ENCODE data around the gene INAFM2.
A peak's percentile ranks its signal among the peaks of the same experiment; 100 is the strongest.

The INAFM2 gene

GRCh38 chr15:40332113-40332781 lies 8.8 kb downstream of the INAFM2 start:
- Mint-ChIP-seq H3K36me3 (ENCODE audit: low read depth) (no peaks in the 10 kb centered on the region), H3K4me3 (no peak overlapping the region), H3K9me3 (no peaks in the 10 kb centered on the region), H3K4me1 (ENCODE audit: low read depth) (peaks cover 30% of the 10 kb centered on the region), H3K27ac (no peak overlapping the region), H3K27me3 (ENCODE audit: low read depth) (no peaks in the 10 kb centered on the region)
- DNase-seq (ENCODE audit: low spot score): no peak

- no peaks in the 10 kb centered on the region for H3K9me3 Mint-ChIP-seq
- H3K36me3 Mint-ChIP-seq (ENCODE audit: low read depth): no peaks in the 10 kb centered on the region
- no peaks in the 10 kb centered on the region for H3K27me3 Mint-ChIP-seq (ENCODE audit: low read depth)
- peaks cover 19% of the 10 kb centered on the region for H3K4me1 Mint-ChIP-seq (ENCODE audit: low read depth)
- peak overlapping the region; percentile 58 for H3K4me3 Mint-ChIP-seq
- DNase-seq (ENCODE audit: low spot score): no peak
- peak overlapping the region; percentile 72 for H3K27ac Mint-ChIP-seq
Measured at GRCh38 chr15:40333922-40334492, 10.5 kb downstream of the INAFM2 start.

GRCh38 chr15:40334541-40334940 lies 11.0 kb downstream of the INAFM2 start:
- Mint-ChIP-seq H3K4me3 (peak overlapping the region; percentile 58), H3K9me3 (no peaks in the 10 kb centered on the region), H3K4me1 (ENCODE audit: low read depth) (peaks cover 18% of the 10 kb centered on the region), H3K27ac (peak overlapping the region; percentile 72), H3K36me3 (ENCODE audit: low read depth) (no peaks in the 10 kb centered on the region), H3K27me3 (ENCODE audit: low read depth) (no peaks in the 10 kb centered on the region)
- no peak for DNase-seq (ENCODE audit: low spot score)

GRCh38 chr15:40334941-40335795 lies 11.7 kb downstream of the INAFM2 start:
- H3K27ac Mint-ChIP-seq: no peak overlapping the region
- H3K9me3 Mint-ChIP-seq: no peaks in the 10 kb centered on the region
- H3K36me3 Mint-ChIP-seq (ENCODE audit: low read depth): no peaks in the 10 kb centered on the region
- peaks cover 18% of the 10 kb centered on the region for H3K4me1 Mint-ChIP-seq (ENCODE audit: low read depth)
- H3K27me3 Mint-ChIP-seq (ENCODE audit: low read depth): no peaks in the 10 kb centered on the region
- H3K4me3 Mint-ChIP-seq: no peak overlapping the region
- DNase-seq (ENCODE audit: low spot score): no peak

- Mint-ChIP-seq H3K36me3 (ENCODE audit: low read depth) (no peaks in the 10 kb centered on the region), H3K9me3 (no peaks in the 10 kb centered on the region), H3K4me1 (ENCODE audit: low read depth) (peaks cover 18% of the 10 kb centered on the region), H3K27me3 (ENCODE audit: low read depth) (no peaks in the 10 kb centered on the region), H3K4me3 (no peak overlapping the region), H3K27ac (no peak overlapping the region)
- DNase-seq (ENCODE audit: low spot score): no peak
Measured at GRCh38 chr15:40335938-40336743, 12.6 kb downstream of the INAFM2 start.

- H3K27ac Mint-ChIP-seq: no peak overlapping the region
- H3K36me3 Mint-ChIP-seq (ENCODE audit: low read depth): no peaks in the 10 kb centered on the region
- no peak overlapping the region for H3K4me3 Mint-ChIP-seq
- H3K4me1 Mint-ChIP-seq (ENCODE audit: low read depth): peaks cover 18% of the 10 kb centered on the region
- DNase-seq (ENCODE audit: low spot score): no peak
- H3K9me3 Mint-ChIP-seq: no peaks in the 10 kb centered on the region
- H3K27me3 Mint-ChIP-seq (ENCODE audit: low read depth): no peaks in the 10 kb centered on the region
Measured at GRCh38 chr15:40336744-40337122, 13.2 kb downstream of the INAFM2 start.

- H3K9me3 Mint-ChIP-seq: no peaks in the 10 kb centered on the region
- no peak overlapping the region for H3K4me3 Mint-ChIP-seq
- peaks cover 14% of the 10 kb centered on the region for H3K4me1 Mint-ChIP-seq (ENCODE audit: low read depth)
- no peaks in the 10 kb centered on the region for H3K36me3 Mint-ChIP-seq (ENCODE audit: low read depth)
- no peak for DNase-seq (ENCODE audit: low spot score)
- H3K27me3 Mint-ChIP-seq (ENCODE audit: low read depth): no peaks in the 10 kb centered on the region
- H3K27ac Mint-ChIP-seq: no peak overlapping the region
Measured at GRCh38 chr15:40337597-40337996, 14.1 kb downstream of the INAFM2 start.

- H3K27me3 Mint-ChIP-seq (ENCODE audit: low read depth): no peaks in the 10 kb centered on the region
- peak overlapping the region; percentile 55 for H3K27ac Mint-ChIP-seq
- peaks cover 14% of the 10 kb centered on the region for H3K4me1 Mint-ChIP-seq (ENCODE audit: low read depth)
- H3K36me3 Mint-ChIP-seq (ENCODE audit: low read depth): no peaks in the 10 kb centered on the region
- peak; percentile 71 for DNase-seq (ENCODE audit: low spot score)
- H3K9me3 Mint-ChIP-seq: no peaks in the 10 kb centered on the region
- H3K4me3 Mint-ChIP-seq: no peak overlapping the region
Measured at GRCh38 chr15:40338041-40338657, 14.7 kb downstream of the INAFM2 start.

- H3K9me3 Mint-ChIP-seq: no peaks in the 10 kb centered on the region
- peaks cover 8% of the 10 kb centered on the region for H3K4me1 Mint-ChIP-seq (ENCODE audit: low read depth)
- DNase-seq (ENCODE audit: low spot score): no peak
- H3K4me3 Mint-ChIP-seq: no peak overlapping the region
- no peaks in the 10 kb centered on the region for H3K36me3 Mint-ChIP-seq (ENCODE audit: low read depth)
- no peak overlapping the region for H3K27ac Mint-ChIP-seq
- H3K27me3 Mint-ChIP-seq (ENCODE audit: low read depth): no peaks in the 10 kb centered on the region
Measured at GRCh38 chr15:40338921-40339620, 15.6 kb downstream of the INAFM2 start.

- Mint-ChIP-seq H3K36me3 (ENCODE audit: low read depth) (no peaks in the 10 kb centered on the region), H3K4me3 (no peak overlapping the region), H3K4me1 (ENCODE audit: low read depth) (peaks cover 7% of the 10 kb centered on the region), H3K9me3 (no peaks in the 10 kb centered on the region), H3K27me3 (ENCODE audit: low read depth) (no peaks in the 10 kb centered on the region), H3K27ac (no peak overlapping the region)
- DNase-seq (ENCODE audit: low spot score): no peak
Measured at GRCh38 chr15:40339621-40339945, 16.1 kb downstream of the INAFM2 start.

GRCh38 chr15:40340038-40340739 lies 16.7 kb downstream of the INAFM2 start:
- Mint-ChIP-seq H3K27ac (no peak overlapping the region), H3K27me3 (ENCODE audit: low read depth) (no peaks in the 10 kb centered on the region), H3K4me3 (no peak overlapping the region), H3K9me3 (no peaks in the 10 kb centered on the region), H3K4me1 (ENCODE audit: low read depth) (peaks cover 7% of the 10 kb centered on the region), H3K36me3 (ENCODE audit: low read depth) (no peaks in the 10 kb centered on the region)
- DNase-seq (ENCODE audit: low spot score): no peak

GRCh38 chr15:40340740-40341400 lies 17.4 kb downstream of the INAFM2 start, which contains the start of gene CCDC9B:
Gene CCDC9B, minus strand, starts transcription at chr15:40340939. Its CDS starts 120 bp downstream, at chr15:40340819.
- Mint-ChIP-seq H3K9me3 (no peaks in the 10 kb centered on the region), H3K4me1 (ENCODE audit: low read depth) (peaks cover 7% of the 10 kb centered on the region), H3K36me3 (ENCODE audit: low read depth) (no peaks in the 10 kb centered on the region), H3K27ac (no peak within 1 kb of the TSS), H3K27me3 (ENCODE audit: low read depth) (no peaks in the 10 kb centered on the region), H3K4me3 (no peak within 1 kb of the TSS)
- no peak for DNase-seq (ENCODE audit: low spot score)

All from T-helper 2 cell treated with Interferon-gamma antibody and Interleukin-4, amounts not matched to agents 5 μg/mL and 100 μg/mL, for 36 hours (primary cell).